NCI-H2196 (cell line): ENCODE data around the gene ZNF423.

Experiments used
- DNase-seq: peaks from one replicate; lab custom pipeline; 2025; ENCODE audit not compliant: unreplicated experiment; lab: John Stamatoyannopoulos, UW

Gene ZNF423

DNA sequence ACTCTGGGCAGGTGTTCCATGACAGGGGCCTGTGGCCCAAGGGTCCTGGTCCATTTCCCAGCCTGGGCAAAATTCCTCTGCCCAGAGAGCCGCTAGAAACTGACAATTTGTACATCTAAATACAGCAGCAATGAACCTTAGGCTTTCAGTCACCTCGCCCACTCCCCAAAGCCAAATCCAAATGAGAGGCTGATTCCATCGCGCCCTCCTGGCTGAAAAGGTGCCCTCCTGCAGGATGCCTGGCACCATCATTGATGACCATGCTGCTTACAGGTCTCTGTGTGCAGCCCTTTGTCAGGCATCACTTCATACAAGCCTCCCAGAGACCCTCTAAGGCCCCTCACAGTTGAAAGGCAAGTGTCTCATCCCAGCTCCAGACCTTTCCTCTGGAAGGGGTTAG is 367.6 kb downstream of the ZNF423 start:
- no peak for DNase-seq

DNA sequence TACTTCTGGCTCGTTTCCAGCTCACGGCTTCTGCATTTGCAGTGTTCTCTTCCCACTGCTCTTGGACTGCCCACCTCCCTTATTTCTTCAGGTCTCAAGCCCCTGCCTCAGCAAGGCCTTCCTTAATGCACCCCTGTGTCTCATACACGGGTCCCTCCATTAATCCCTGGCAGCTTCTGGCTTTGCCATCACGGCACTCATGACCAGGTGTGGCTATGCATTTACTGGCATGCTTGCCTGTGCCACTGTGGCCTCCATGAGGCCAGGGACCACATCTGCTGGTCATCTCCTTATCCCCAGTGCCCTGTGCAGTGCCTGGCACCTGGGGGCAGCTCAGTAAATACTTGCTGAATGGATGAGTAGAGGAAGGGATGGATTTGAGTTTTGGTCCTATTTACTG is 368.2 kb downstream of the ZNF423 start:
- DNase-seq = no peak

DNA sequence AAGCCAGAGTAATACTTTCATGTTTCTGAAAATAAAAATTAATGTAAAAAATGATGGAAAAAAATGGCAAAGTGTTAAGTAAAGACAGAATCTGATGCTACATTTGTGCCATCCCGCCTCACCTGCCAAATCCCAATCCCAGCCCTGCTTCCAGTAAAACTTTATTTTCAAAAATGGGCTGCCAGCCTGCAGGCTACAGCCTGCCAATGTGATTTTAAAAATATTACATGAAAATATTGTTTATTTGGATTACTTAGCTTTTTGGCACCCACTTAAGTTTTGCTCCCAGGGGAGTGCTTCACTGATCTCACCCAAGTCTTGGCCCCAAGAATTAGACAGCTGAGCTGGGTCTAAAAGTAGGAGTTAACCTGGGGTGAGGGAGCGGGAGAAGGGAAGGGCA is 369.5 kb downstream of the ZNF423 start:
- no peak for DNase-seq

DNA sequence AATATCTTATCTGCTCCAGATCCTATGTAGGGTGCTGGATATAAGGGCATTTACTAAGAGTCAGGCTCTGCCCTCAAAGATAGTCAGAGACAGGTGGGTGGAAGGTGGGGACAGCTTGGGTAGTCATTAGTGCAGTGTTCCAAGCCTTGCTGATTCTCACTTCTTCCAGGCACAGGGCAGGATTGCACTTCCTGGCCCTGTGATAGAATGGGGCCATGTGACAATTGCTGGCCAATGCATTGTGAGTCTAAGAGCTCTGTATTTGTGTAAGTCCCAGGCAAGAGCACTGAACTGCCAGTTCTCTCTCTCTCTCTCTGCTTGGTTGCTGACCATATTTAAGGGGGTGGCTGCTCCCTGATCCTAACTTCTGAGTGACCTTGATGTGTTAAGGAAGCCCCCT is 370.2 kb downstream of the ZNF423 start:
- no peak for DNase-seq

DNA sequence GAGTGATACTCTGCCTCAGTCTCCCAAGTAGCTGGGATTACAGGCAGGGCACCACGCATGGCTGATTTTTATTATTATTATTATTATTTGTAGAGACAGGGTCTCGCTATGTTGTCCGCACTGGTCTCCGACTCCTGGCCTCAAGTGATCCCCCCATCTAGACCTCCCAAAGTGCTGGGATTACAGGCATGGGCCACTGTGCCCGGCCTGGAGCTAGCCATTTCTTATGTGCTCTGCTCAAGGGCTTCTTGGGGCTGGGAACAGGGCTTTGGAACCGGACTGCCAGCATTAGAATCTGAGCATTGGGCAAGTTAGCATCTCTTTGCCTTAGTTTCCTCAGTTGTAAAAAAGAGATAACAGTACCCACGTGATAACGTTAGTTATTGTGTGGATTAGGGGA is 371.0 kb downstream of the ZNF423 start:
- no peak for DNase-seq

DNA sequence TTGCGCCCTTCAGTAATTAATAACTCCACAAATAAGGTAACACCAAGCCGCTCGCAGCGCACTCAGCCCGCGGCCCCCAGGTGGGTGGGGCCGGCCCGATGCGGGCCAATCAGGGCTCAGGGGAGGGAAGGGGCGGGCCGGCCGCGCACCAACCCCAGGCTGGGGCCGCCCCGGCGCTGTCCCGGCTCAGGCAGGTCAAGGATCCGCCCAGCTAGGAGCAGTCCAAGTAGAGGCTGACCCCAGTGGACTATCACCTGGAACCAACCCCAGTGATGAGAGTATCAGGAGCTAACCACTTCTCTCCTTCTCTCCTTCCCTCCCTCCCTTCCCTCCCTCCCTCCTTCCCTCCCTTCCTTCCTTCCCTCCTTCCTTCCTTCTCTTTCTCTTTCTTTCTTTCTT is 371.5 kb downstream of the ZNF423 start:
- DNase-seq = no peak

DNA sequence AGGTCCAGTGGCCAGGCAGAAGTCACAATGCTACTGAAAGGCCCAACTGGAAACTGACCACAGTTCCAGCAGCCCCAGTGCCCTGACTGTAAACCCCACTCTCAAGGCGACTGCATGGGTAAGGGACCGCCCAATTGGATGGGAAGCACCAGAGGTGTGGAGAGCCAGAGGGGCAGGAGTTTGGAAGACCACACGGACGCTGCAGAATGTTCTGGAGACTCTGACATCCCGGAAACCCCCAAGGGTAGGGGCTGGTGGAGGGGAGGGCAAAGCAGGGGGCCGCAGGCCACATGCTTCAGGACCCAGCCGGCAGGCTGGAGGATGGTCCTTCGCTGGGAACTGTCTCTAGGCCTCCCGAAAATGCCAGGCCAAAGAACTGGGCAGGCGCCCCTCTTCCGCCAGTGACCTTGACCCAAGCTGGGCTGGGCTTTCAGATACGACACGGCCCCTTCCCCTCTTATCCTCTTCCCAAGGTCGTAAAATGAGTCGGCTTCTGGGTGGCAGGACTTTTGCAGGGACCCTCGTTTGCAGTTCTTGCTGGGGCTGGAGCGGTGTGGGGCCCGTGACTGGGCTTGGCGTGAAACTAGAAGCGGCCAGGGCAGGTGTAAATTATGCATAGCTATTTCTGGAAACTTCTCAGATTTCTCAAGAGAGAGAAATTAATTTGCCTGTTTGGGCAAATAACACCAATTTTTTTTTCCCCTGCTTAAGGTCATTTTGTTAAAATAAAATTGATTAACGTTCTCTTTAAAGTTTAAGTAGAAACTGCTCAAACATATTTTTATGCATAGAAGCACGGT is 372.1 kb downstream of the ZNF423 start:
- no peak for DNase-seq

DNA sequence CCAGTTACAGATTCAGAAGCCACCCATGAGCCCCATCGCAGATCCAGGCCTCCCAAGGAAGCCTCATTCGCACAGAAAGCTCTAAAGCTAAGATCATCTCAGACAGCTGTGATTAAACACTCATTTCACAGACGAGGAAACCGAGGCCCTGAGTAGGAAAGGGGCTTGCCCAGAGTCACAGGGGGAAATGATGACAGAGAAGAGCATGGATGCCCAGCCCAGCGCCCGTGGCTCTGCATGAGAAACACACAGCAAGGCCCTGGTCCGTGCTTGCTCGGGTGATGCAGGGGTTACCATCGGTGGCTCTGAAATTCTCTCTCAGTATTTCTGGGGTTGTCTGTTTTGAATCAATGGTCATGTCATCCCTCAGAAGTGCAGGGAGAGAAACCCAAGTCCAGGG is 372.7 kb downstream of the ZNF423 start:
- DNase-seq = no peak

DNA sequence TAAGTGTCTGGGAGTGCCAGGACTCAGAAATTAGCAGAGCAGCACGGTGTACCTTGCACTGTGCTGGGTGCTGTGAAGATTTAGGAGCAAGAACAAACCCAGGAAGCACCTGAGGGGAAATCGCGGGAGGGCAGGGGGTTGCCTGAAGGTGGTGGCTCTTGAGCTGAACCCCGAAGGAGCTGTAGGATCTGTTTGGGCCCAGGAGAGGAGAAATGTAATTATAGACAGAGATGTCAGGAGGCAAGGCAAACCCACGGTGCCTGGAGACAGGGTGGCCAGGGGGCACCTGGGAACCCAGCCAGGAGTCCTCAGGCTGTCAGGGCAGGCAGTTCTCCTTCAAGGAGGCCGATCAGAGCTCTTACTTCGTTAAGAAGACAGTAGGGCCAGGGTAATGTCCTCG is 373.2 kb downstream of the ZNF423 start:
- DNase-seq = no peak

DNA sequence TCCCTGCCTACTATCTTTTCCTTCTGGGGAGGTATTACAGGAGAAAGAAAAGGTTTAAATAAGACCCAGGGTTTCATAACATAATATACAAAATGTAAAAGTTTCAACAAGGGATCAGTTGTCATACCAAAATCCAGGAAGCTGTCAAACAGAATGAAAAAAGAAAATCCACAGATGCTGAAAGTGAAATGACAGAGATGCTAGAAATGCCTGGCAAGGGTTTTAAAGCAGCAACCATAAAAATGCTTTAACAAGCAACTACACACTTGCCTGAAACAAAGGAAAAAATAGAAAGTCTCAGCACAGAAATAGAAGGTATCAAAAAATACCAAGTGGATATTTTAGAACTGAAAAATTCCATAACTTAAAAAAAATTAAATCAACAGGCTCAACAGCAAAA is 377.3 kb downstream of the ZNF423 start:
- DNase-seq = no peak

DNA sequence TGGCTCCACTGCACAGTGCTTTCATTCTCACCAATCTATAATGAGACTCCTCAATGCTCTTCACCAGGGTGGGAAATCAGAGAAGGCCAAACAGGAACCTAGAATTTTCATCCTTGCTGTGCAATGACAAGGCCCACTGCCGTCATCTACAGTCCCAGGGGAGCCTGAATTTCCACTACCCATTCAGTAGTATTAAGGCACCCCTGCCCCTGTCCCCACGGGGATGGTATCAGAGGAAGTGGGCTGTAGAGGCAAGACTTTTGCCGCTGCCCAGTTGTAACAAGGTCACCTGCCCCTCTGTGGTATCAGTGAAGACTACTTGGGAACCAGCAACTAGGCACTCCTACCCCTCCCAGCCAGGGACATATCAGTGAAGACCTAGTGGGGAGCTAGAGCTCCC is 377.8 kb downstream of the ZNF423 start:
- DNase-seq = no peak

DNA sequence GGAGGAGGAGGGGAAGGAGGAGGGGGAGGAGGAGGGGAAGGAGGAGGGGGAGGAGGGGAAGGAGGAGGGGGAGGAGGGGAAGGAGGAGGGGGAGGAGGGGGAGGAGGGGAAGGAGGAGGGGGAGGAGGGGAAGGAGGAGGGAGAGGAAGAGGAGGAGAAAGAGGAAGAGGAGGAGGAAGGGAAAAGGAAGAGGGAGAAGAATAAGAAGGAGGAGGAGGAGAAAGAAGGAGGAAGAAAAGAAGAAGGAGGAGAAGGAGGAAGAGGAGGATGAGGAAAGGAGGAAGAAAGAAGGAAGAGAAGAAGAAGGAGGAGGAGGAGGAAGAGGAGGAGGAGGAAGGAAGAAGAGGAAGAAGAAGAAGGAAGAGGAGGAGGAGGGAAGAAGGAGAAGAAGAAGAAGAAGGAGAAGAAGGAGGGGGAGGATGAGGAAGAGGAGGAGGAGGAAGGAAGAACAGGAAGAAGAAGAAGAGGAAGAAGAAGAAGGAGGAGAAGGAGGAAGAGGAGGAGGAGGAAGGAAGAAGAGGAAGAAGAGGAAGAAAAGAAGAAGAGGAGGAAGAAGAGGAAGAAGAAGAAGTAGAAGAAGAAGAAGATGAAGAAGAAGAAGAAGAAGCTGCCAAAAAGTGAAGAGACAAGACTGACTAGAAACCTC is 378.5 kb downstream of the ZNF423 start:
- no peak for DNase-seq

DNA sequence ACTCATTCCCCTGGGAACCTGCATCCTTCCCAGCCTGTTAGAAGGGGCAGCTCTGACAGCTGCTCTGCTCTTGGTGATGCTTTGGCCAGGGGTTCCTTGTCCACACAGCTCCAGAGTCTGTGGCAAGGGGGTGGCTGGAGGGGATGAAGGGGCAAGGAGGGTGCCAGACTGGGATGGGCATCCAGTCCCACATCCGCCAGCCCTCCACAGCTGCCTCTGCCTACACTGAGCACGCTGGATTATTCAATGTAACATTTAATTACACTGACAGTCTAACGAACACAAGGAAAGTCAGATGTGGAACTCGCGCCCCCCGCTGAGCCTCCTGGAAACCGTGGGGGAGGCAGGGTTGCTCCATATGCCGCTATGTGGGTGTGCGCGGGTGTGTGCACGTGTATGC is 381.2 kb downstream of the ZNF423 start:
- no peak for DNase-seq

DNA sequence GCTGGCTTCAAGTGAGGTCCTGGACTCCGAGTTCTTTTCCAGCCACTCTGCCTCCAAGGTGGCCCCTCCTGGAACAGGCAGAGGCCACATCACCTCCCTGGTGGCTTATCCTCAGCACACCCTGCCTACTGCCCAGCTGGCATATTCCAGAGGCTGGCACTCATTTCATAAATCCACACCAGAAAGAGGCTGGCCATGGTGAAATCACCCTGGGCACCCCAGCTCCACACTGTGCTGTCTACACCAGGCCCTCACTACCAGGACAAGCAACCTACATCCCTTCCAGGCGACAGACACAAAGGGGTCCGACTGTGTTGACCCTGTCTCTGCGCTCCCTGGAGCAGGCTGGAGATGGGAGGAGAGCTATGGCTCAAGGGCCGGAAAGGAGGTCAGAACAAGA is 382.1 kb downstream of the ZNF423 start:
- no peak for DNase-seq

DNA sequence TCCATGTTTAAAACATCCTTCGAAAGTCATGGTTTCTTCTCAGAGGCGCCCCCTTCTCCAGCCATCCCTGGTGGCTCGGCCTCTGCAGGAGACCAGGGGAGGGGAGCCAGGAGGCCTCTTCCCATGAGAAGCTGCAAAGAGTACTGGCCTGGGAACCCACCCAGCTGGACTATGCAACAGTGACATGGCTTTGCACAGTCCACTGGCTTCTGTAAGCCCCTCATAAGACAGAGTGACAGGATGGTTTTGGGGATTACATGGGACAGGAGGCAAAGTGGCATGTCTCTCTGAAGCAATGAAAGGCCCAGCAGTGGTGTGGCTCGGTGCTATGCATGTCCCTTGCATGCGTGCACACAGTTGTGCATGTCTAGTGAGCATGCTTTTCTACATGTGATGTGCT is 382.8 kb downstream of the ZNF423 start:
- no peak for DNase-seq

DNA sequence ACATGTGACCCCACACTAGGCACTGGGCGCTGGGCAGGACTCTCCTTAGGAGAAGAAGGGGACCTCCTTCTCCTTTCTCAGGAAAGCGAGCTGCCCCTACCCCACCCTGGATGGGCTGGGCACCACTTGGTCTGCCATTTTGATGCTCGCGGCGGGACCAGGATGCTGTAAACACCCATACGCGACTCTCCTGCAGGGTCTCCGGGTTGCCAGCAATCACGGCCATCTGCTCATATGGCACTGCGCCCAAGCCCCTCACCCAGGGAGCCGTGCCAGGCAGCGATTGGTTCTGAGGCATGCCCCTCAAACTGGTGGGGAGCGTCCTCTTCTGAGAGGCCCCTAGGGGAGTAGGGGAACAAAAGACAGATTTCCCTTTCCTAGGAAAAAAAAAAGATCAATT is 383.3 kb downstream of the ZNF423 start:
- DNase-seq = no peak

DNA sequence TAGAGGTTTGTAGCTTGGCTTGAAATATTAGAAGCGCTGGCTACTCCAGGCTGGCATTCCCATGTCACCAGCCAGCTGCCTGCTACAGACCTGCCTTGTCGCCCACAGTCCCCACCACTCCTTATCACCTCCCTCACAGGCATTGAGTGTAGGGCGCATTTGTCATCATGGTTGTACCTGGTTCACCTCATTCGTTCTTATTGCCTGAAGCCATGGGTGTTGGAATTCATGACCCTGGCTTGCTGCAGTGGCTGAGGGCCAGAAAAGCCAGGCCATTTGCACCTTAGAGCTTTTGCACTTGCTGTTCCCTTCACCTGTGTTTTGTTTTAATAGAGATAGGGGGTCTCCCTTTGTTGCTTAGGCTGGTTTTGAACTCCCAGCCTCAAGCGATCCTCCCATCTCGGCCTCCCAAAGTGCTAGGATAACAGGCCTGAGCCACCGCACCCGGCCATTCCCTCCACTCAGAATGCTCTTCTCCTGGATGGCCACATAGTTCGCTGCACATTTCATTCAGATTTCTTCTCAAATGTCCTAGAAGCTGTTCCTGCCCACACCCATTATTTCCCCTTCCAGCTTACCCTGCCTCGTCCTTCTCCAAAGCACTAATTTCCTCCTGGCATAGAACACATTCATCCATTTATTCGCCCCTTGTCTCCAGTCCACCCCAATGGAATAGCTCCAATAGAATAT is 384.7 kb downstream of the ZNF423 start:
- no peak for DNase-seq

DNA sequence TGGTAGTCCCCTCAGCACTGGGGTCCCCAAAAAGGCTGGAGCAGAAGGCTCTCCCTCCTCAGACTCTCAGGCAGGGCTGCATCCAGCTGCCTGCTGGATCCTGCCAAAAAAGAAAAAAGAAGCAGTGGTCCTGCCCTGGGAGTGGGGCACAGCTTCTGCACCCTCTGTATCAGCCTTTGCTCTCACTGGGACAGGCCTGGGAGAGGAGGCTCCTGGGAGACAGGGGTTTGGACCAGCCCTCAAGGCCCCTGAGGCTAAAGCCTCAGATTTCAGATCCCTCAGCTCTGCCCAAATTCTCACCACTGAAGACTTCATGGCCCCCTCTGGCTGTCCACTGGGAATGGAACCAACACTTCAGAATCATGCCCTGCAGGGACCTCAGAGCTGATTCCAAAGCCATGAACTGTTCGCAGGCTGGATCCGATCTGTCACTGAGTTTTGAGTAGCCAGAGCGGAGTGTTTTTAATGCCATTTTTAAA is 385.4 kb downstream of the ZNF423 start:
- DNase-seq = no peak

DNA sequence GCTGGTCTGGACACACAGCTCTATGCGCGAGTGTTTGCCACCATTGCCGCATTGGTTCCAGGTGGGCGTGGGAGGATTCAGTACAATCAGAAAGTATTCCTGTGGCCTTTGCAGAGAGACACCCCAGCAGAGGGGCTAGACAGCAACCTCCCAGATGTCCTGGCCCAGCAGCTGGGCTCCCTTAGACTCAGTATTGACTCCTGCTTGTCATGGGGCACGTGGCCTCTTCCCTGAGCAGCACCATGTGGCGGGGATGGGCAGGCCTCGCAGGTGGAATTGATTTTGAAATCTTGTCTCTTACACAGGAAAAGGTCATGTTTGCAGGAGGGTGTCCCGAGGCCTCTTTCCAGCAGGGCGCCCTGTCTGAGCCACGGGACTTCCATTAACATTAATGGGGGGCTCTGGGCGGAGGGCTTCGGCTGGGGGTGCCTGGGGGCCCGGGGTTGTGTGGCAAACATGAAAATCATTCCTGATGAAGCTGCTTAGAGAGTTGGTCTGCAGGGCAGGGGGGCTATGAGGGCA is 385.9 kb downstream of the ZNF423 start:
- no peak for DNase-seq

DNA sequence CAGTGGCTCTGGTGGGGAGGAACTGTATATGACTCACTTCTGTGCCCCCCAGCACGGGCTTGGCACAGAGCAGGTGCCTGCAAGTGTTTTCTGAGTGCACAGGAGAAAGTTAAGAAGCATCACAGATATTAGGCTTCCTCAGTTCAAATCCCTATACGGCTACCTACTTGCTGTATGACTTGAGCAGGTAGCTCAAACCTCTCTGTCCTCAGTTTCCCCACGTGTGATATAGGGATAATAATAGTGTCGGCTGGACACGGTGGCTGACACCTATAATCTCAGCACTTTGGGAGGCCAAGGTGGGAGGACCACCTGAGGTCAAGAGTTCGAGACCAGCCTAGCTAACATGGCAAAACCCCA is 386.6 kb downstream of the ZNF423 start:
- no peak for DNase-seq

DNA sequence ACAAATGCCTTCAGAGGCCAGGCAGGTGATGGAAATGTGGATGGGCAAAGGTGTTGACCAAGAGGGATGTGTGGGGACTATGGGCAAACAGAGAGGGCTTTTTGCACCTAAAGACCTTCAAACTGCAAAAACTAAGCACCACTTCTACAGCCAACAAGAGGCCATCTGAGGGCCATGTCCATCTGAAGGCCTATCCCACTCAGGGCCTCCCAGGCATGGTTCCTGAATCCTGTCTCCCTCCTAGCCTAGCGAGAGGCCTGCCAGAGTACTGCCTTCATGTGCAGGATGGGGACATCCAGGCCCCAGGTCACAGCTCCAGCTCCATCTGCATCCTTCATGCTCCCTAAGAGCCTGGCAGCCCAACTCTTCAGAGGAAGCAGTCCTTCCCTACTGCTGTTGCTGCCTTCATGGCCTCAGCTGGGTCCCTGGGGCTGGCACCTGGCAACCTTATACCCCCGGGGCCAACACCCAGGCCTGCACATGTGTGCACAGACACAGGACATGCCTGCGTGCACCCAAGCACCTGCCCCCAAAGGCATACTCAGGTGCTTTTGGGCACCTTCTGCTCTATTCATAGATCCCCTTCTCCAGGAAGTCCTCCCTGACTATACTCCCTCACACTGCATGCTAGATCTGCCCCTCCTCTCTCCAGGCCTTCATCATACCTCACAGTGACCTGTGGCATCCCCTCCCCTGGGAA is 387.2 kb downstream of the ZNF423 start:
- DNase-seq = no peak
